Upper lobe of right lung (tissue), 1 donor: ENCODE measurements around the gene HIVEP3. TPM values are rescaled to one million over a fixed set of nuclear protein-coding genes. Genes with fewer than 3 reads are reported as not detected.
A peak's percentile ranks its signal among the peaks of the same experiment; 100 is the strongest.

Experiments used
- ATAC-seq: fragments of 200-7000 bp; cut with Tn5 transposase; one replicate; pipeline ENCODE4 v1.9.1; 2020; ENCODE audit warnings: mild to moderate bottlenecking, moderate library complexity
- DNase-seq: peaks from one replicate; pipeline ENCODE4 v3.0.0-alpha.2; 2020
- H3K27ac ChIP-seq: fragments of 200-600 bp; one replicate; pipeline ENCODE4 v1.8.0; 2022
- H3K27me3 ChIP-seq: fragments of 200-600 bp; one replicate; pipeline ENCODE4 v1.8.0; 2022; ENCODE audit warnings: mild to moderate bottlenecking
- H3K36me3 ChIP-seq: fragments of 200-600 bp; one replicate; pipeline ENCODE4 v1.8.0; 2022
- H3K4me1 ChIP-seq: fragments of 200-600 bp; one replicate; pipeline ENCODE4 v1.8.0; 2022
- H3K4me3 ChIP-seq: fragments of 200-600 bp; one replicate; pipeline ENCODE4 v1.8.0; 2022; ENCODE audit warnings: mild to moderate bottlenecking
- H3K9me3 ChIP-seq: fragments of 200-600 bp; one replicate; pipeline ENCODE4 v1.8.0; 2022
- CTCF ChIP-seq: fragments of 200-600 bp; IDR thresholded peaks from one replicate; pipeline ENCODE4 v1.8.0; 2022; ENCODE audit warnings: antibody characterized with exemption
- intact Hi-C: fragments of 100-400 bp; cut with DNase I; formaldehyde crosslinking; loops from one replicate; pipeline ENCODE4 v1.11.0; 2022
- total RNA-seq: library from RNA; stranded (reverse); fragmentation: NEBNext Ultra II Directional; extraction: Animal tissue kit (Norgen Biotek cat#: 25700); gene quantifications from one replicate; pipeline ENCODE4 v1.2.1, GENCODE V29; 2021
- donor health status: DM: no; HTN: yes; CAD: no; lungs with severe emphysema.

HIVEP3 gene
- total RNA-seq, 1 donor from 2014 or later: 16.6 TPM

DNA sequence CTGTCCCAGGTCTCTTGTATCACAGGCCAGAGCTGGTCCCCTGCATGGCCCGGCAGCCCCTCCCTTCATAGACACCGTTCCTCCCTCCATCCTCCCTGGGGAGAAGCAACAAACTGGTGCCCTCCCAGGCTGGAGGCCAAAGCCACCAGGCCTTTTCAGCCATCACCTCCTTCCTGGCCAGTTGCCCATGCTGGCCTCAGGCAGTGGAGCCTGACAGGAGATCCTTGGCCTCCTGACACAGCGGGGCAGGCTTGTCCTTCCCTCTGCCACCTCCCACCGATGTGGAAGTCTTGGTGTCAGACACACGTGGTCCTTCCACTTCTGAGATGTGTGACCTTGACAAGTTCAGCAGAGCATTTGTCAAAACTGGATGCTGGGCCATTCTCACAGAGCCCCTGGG is 206.0 kb downstream of the HIVEP3 start:
- Histone ChIP-seq H3K27ac (no peak overlapping the region), H3K27me3 (no peaks in the 10 kb centered on the region), H3K36me3 (no peaks in the 10 kb centered on the region), H3K4me1 (no peaks in the 10 kb centered on the region), H3K9me3 (no peaks in the 10 kb centered on the region), H3K4me3 (no peak overlapping the region)
- DNase-seq (peak; percentile 59), ATAC-seq (no peak)
- intact Hi-C loops: no loop called here
- no peak for TF ChIP-seq CTCF

- Histone ChIP-seq H3K27me3 (no peaks in the 10 kb centered on the region), H3K36me3 (no peaks in the 10 kb centered on the region), H3K4me3 (no peak overlapping the region), H3K27ac (no peak overlapping the region), H3K4me1 (no peaks in the 10 kb centered on the region), H3K9me3 (no peaks in the 10 kb centered on the region)
- DNase-seq: peak; percentile 44
- intact Hi-C loops: no loop called here
- no peak for ATAC-seq
- TF ChIP-seq CTCF: no peak
Measured at GRCh38 chr1:41712081-41712480, 206.6 kb downstream of the HIVEP3 start.

GRCh38 chr1:41711581-41711980 is 207.1 kb downstream of the HIVEP3 start:
- DNase-seq (peak; percentile 35), ATAC-seq (no peak)
- no peaks in the 10 kb centered on the region for H3K27me3 ChIP-seq
- no peaks in the 10 kb centered on the region for H3K4me1 ChIP-seq
- intact Hi-C loops: no loop called here
- no peak overlapping the region for H3K4me3 ChIP-seq
- no peaks in the 10 kb centered on the region for H3K36me3 ChIP-seq
- no peak overlapping the region for H3K27ac ChIP-seq
- H3K9me3 ChIP-seq: no peaks in the 10 kb centered on the region
- no peak for TF ChIP-seq CTCF

DNA sequence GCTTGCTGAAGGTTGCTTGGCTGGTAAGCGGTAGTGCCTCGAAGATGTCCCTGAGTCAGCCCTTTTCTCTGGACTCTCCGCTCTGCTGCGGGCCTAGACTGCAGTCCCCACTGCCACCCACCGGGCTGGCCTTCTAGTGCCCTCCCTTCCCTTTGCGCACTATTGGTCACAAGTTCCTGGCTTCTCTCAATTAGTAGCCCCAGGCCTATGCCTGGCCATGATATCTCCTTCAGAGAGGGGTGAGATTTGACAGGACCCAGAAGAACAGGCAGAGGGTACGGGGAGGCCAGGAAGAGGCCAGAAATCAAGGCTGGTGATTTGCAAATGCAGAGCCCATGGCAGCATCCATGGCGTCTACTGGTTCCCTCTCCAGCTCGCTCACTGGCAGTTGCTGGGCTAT is 207.7 kb downstream of the HIVEP3 start:
- Histone ChIP-seq H3K4me1 (no peaks in the 10 kb centered on the region), H3K36me3 (no peaks in the 10 kb centered on the region), H3K9me3 (no peaks in the 10 kb centered on the region), H3K27ac (no peak overlapping the region), H3K4me3 (no peak overlapping the region), H3K27me3 (no peaks in the 10 kb centered on the region)
- ATAC-seq: no peak
- peak; percentile 27 for DNase-seq
- intact Hi-C loops: no loop called here
- TF ChIP-seq CTCF: no peak

- no peaks in the 10 kb centered on the region for H3K36me3 ChIP-seq
- H3K9me3 ChIP-seq: no peaks in the 10 kb centered on the region
- peak; percentile 17 for DNase-seq
- H3K4me1 ChIP-seq: no peaks in the 10 kb centered on the region
- no peaks in the 10 kb centered on the region for H3K27me3 ChIP-seq
- no peak for TF ChIP-seq CTCF
- no peak overlapping the region for H3K27ac ChIP-seq
- intact Hi-C loops: no loop called here
- ATAC-seq: no peak
- H3K4me3 ChIP-seq: no peak overlapping the region
Measured at GRCh38 chr1:41709873-41710272, 208.8 kb downstream of the HIVEP3 start.

DNA sequence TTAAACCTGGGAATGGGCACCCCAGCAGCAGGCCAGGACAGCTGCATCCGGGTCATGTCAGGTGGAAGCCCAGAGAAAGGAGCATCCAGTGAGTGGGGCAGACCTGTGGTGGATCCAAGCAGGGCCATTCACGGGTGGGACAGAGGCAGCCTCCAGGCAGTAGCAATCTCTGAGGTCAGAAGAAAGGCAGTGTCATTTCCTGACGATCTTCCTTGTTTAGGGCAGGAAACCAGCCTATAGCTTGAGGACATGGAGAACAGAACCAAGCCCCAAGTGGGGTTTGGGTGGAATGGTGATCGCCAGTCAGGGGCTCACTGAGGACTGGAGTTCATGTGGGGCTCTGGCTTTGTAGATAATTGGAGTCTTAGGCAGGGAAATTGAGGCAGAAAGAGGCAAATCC is 209.4 kb downstream of the HIVEP3 start:
- ATAC-seq (no peak), DNase-seq (peak; percentile 20)
- intact Hi-C loops: no loop called here
- Histone ChIP-seq H3K9me3 (no peaks in the 10 kb centered on the region), H3K27me3 (no peaks in the 10 kb centered on the region), H3K36me3 (no peaks in the 10 kb centered on the region), H3K27ac (no peak overlapping the region), H3K4me1 (no peaks in the 10 kb centered on the region), H3K4me3 (no peak overlapping the region)
- TF ChIP-seq CTCF: no peak
